Measurements from ENCODE around the gene EFCAB6. TPM values are rescaled to one million over a fixed set of nuclear protein-coding genes. Genes with fewer than 3 reads are reported as not detected.

EFCAB6 gene
- total RNA-seq, 1 experiment from 2014 or later = not detected

- ChIA-PET CTCF (no interaction called here), POLR2A (no interaction called here)
- Mint-ChIP-seq H3K36me3 (ENCODE audit: insufficient read depth, unreplicated experiment) (no peaks in the 10 kb centered on the region), H3K9me3 (ENCODE audit: unreplicated experiment) (no peaks in the 10 kb centered on the region), H3K4me3 (ENCODE audit: unreplicated experiment) (no peak overlapping the region), H3K27ac (ENCODE audit: unreplicated experiment) (no peak overlapping the region), H3K4me1 (ENCODE audit: low read depth, unreplicated experiment) (no peaks in the 10 kb centered on the region), H3K27me3 (ENCODE audit: insufficient read depth, unreplicated experiment) (peaks cover 11% of the 10 kb centered on the region)
- no peak for TF ChIP-seq CTCF (IDR thresholded peaks at IDR 0.05; ENCODE audit: insufficient read depth in 1 of 2, low read depth in 1 of 2, low read length in 1 of 2, severe bottlenecking in 1 of 2, unreplicated experiment in 1 of 2)
- Histone ChIP-seq H3K27me3 (replicated peaks; ENCODE audit: control insufficient read depth, insufficient read depth, low read length) (no peaks in the 10 kb centered on the region), H3K36me3 (ENCODE audit: control insufficient read depth, insufficient read depth, low read length) (no peaks in the 10 kb centered on the region), H3K4me3 (ENCODE audit: low read depth, low read length) (no peak overlapping the region), H3K9me3 (no peaks in the 10 kb centered on the region), H3K4me1 (no peaks in the 10 kb centered on the region)
- intact Hi-C loops (cut with micrococcal nuclease; ENCODE audit: unreplicated experiment) = no loop called here
- BruUV-seq (replicated peaks) = no TSS peak
- no peak for DNase-seq
These were observed 249.3 kb downstream of the EFCAB6 start for GRCh38 chr22:43562843-43563242.

GRCh38 chr22:43561415-43562178 is 250.5 kb downstream of the EFCAB6 start:
- no peaks in the 10 kb centered on the region for H3K4me1 Mint-ChIP-seq (ENCODE audit: low read depth, unreplicated experiment)
- DNase-seq = no peak
- Histone ChIP-seq H3K36me3 (ENCODE audit: control insufficient read depth, insufficient read depth, low read length) (no peaks in the 10 kb centered on the region), H3K27me3 (replicated peaks; ENCODE audit: control insufficient read depth, insufficient read depth, low read length) (no peaks in the 10 kb centered on the region), H3K4me1 (no peaks in the 10 kb centered on the region), H3K9me3 (no peaks in the 10 kb centered on the region), H3K4me3 (ENCODE audit: low read depth, low read length) (no peak overlapping the region)
- ChIA-PET POLR2A (interaction anchor here (0.6 kb wide), 1 partner anchor 50 kb away, joined by 4 read pairs; no protein-coding TSS in a partner anchor), CTCF (no interaction called here)
- H3K36me3 Mint-ChIP-seq (ENCODE audit: insufficient read depth, unreplicated experiment) = no peaks in the 10 kb centered on the region
- TF ChIP-seq CTCF (IDR thresholded peaks at IDR 0.05; ENCODE audit: insufficient read depth in 1 of 2, low read depth in 1 of 2, low read length in 1 of 2, severe bottlenecking in 1 of 2, unreplicated experiment in 1 of 2) = no peak
- no peaks in the 10 kb centered on the region for H3K9me3 Mint-ChIP-seq (ENCODE audit: unreplicated experiment)
- no peaks in the 10 kb centered on the region for H3K27me3 Mint-ChIP-seq (ENCODE audit: insufficient read depth, unreplicated experiment)
- BruUV-seq (replicated peaks) = no TSS peak
- no peak overlapping the region for H3K4me3 Mint-ChIP-seq (ENCODE audit: unreplicated experiment)
- H3K27ac Mint-ChIP-seq (ENCODE audit: unreplicated experiment) = no peak overlapping the region
- intact Hi-C loops (cut with micrococcal nuclease; ENCODE audit: unreplicated experiment) = no loop called here

GRCh38 chr22:43560651-43561050 is 251.5 kb downstream of the EFCAB6 start:
- H3K36me3 Mint-ChIP-seq (ENCODE audit: insufficient read depth, unreplicated experiment) = no peaks in the 10 kb centered on the region

More at GRCh38 chr22:43560651-43561050, 251.5 kb downstream of the EFCAB6 start:
- TF ChIP-seq CTCF (IDR thresholded peaks at IDR 0.05; ENCODE audit: insufficient read depth in 1 of 2, low read depth in 1 of 2, low read length in 1 of 2, severe bottlenecking in 1 of 2, unreplicated experiment in 1 of 2) = no peak
- Mint-ChIP-seq H3K4me3 (ENCODE audit: unreplicated experiment) (no peak overlapping the region), H3K4me1 (ENCODE audit: low read depth, unreplicated experiment) (no peaks in the 10 kb centered on the region), H3K27ac (ENCODE audit: unreplicated experiment) (no peak overlapping the region), H3K27me3 (ENCODE audit: insufficient read depth, unreplicated experiment) (no peaks in the 10 kb centered on the region), H3K9me3 (ENCODE audit: unreplicated experiment) (no peaks in the 10 kb centered on the region)
- POLR2A ChIA-PET = no interaction called here
- H3K4me3 ChIP-seq (ENCODE audit: low read depth, low read length) = no peak overlapping the region
- H3K9me3 ChIP-seq = no peaks in the 10 kb centered on the region
- H3K27me3 ChIP-seq (replicated peaks; ENCODE audit: control insufficient read depth, insufficient read depth, low read length) = no peaks in the 10 kb centered on the region
- no TSS peak for BruUV-seq (replicated peaks)
- intact Hi-C loops (cut with micrococcal nuclease; ENCODE audit: unreplicated experiment) = no loop called here
- no peaks in the 10 kb centered on the region for H3K36me3 ChIP-seq (ENCODE audit: control insufficient read depth, insufficient read depth, low read length)
- no peak for DNase-seq
- H3K4me1 ChIP-seq = no peaks in the 10 kb centered on the region
- CTCF ChIA-PET = no interaction called here

Measured in Caco-2 (cell line).